Epidermal melanocyte (primary cell): ENCODE results near the gene MAP3K2.
"Not testable (repeated sequence)": the region's sequence is repeated elsewhere in the genome, so short reads cannot be mapped to it uniquely, and the experiment has no call there.

Experiments
- DNase-seq: peaks from one replicate; pipeline ENCODE4 v3.0.0; 2011; ENCODE audit warnings: low spot score; ENCODE audit not compliant: insufficient read length

MAP3K2 gene

DNA sequence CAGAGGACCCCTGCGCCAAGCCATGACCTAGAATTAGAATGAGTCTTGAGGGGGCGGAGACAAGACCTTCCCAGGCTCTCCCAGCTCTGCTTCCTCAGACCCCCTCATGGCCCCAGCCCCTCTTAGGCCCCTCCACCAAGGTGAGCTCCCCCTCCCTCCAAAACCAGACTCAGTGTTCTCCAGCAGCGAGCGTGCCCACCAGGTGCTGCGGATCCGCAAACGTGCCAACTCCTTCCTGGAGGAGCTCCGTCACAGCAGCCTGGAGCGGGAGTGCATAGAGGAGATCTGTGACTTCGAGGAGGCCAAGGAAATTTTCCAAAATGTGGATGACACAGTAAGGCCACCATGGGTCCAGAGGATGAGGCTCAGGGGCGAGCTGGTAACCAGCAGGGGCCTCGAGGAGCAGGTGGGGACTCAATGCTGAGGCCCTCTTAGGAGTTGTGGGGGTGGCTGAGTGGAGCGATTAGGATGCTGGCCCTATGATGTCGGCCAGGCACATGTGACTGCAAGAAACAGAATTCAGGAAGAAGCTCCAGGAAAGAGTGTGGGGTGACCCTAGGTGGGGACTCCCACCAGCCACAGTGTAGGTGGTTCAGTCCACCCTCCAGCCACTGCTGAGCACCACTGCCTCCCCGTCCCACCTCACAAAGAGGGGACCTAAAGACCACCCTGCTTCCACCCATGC lies 33.5 kb upstream of the MAP3K2 start:
- no peak for DNase-seq

DNA sequence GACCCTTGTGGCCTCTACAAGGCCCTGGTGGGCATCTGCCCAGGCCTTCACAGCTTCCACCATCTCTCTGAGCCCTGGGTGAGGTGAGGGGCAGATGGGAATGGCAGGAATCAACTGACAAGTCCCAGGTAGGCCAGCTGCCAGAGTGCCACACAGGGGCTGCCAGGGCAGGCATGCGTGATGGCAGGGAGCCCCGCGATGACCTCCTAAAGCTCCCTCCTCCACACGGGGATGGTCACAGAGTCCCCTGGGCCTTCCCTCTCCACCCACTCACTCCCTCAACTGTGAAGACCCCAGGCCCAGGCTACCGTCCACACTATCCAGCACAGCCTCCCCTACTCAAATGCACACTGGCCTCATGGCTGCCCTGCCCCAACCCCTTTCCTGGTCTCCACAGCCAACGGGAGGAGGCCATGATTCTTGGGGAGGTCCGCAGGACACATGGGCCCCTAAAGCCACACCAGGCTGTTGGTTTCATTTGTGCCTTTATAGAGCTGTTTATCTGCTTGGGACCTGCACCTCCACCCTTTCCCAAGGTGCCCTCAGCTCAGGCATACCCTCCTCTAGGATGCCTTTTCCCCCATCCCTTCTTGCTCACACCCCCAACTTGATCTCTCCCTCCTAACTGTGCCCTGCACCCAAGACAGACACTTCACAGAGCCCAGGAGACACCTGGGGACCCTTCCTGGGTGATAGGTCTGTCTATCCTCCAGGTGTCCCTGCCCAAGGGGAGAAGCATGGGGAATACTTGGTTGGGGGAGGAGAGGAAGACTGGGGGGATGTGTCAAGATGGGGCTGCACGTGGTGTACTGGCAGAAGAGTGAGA lies 32.5 kb upstream of the MAP3K2 start:
- no peak for DNase-seq

DNA sequence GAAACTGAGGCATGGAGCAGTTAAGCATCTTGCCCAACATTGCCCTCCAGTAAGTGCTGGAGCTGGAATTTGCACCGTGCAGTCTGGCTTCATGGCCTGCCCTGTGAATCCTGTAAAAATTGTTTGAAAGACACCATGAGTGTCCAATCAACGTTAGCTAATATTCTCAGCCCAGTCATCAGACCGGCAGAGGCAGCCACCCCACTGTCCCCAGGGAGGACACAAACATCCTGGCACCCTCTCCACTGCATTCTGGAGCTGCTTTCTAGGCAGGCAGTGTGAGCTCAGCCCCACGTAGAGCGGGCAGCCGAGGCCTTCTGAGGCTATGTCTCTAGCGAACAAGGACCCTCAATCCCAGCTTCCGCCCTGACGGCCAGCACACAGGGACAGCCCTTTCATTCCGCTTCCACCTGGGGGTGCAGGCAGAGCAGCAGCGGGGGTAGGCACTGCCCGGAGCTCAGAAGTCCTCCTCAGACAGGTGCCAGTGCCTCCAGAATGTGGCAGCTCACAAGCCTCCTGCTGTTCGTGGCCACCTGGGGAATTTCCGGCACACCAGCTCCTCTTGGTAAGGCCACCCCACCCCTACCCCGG lies 31.8 kb upstream of the MAP3K2 start:
- DNase-seq = no peak

DNA sequence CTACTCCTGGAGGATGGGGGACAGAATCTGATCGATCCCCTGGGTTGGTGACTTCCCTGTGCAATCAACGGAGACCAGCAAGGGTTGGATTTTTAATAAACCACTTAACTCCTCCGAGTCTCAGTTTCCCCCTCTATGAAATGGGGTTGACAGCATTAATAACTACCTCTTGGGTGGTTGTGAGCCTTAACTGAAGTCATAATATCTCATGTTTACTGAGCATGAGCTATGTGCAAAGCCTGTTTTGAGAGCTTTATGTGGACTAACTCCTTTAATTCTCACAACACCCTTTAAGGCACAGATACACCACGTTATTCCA lies 31.3 kb upstream of the MAP3K2 start:
- no peak for DNase-seq

DNA sequence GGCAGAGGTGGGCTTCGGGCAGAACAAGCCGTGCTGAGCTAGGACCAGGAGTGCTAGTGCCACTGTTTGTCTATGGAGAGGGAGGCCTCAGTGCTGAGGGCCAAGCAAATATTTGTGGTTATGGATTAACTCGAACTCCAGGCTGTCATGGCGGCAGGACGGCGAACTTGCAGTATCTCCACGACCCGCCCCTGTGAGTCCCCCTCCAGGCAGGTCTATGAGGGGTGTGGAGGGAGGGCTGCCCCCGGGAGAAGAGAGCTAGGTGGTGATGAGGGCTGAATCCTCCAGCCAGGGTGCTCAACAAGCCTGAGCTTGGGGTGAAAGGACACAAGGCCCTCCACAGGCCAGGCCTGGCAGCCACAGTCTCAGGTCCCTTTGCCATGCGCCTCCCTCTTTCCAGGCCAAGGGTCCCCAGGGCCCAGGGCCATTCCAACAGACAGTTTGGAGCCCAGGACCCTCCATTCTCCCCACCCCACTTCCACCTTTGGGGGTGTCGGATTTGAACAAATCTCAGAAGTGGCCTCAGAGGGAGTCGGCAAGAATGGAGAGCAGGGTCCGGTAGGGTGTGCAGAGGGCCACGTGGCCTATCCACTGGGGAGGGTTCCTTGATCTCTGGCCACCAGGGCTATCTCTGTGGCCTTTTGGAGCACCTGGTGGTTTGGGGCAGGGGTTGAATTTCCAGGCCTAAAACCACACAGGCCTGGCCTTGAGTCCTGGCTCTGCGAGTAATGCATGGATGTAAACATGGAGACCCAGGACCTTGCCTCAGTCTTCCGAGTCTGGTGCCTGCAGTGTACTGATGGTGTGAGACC lies 30.7 kb upstream of the MAP3K2 start, which contains the start of gene PROC:
Gene PROC (plus strand): TSS at position 128 of the 812 bp plus-strand sequence. CDS start 1,516 bp downstream, outside the sequence.
- DNase-seq = no peak

DNA sequence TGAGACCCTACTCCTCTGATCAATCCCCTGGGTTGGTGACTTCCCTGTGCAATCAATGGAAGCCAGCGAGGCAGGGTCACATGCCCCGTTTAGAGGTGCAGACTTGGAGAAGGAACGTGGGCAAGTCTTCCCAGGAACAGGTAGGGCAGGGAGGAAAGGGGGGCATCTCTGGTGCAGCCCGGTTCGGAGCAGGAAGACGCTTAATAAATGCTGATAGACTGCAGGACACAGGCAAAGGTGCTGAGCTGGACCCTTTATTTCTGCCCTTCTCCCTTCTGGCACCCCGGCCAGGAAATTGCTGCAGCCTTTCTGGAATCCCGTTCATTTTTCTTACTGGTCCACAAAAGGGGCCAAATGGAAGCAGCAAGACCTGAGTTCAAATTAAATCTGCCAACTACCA lies 29.6 kb upstream of the MAP3K2 start:
- no peak for DNase-seq

DNA sequence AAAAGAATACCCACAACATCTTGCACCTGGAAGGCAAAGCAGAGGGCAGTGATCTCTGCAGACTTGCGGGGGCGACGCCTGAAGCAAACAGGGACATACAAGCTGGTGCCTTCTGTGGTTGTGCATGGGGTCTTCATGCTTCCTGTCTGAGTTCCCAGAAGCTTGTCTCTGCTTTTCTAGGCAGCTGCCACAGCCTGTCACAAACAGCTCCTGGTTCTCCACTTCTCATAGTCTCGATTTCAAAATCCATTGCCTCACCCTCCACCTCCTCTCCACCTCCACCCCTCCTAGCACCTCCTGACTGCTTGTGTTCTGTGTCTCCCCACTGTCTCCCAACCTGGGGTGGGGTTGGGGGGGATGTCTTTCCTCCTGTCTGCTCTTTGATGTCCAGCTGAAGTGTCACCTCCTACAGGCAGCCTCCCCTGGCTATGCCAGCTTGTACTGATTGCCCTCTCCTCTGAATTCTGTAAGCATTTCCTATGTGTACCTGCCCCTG lies 28.8 kb upstream of the MAP3K2 start:
- DNase-seq = no peak

DNA sequence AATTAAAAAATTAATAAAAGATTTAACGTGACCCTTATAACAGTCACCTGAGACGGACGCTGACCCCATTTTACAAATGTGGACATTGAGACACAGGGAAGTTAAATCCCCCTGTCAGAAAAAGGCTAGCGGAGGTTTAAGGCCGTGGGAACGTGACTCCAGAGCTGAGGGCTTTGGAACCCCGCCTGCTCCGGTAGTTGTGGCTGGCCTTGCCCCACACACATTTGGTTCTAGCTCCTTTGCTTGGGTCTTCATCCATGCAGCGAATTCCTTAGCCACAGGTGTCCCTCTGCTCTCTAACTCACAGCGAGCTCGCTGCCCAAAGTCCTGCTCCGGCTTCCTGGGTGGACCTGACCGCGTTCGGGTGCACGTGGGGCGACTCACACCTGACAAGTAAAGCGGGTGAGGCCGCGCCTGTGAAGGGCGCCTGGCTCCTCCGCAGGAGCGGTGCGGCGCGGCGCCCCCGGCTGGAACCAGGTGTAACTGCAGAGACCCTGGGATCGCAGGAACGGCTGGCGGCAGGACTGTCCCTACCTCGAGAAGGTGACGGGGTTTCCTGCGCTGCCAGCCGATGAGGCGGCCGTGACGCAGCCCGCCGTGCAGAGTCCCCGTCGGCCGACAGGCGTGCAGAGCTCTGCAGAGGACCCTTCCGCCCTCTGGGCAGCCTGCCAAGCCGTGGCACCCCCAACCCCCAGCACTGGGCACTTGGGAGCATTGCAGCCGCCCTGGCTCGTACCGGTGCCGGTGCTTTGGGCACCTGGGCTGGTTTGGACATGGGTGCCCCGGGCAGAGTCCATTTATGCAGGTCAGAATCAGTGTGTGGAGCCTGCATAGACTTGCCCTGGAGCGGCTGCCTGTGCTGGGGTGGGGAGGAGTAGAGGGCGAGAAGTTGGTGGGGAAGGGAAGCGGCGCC lies 28.1 kb upstream of the MAP3K2 start:
- DNase-seq = no peak

DNA sequence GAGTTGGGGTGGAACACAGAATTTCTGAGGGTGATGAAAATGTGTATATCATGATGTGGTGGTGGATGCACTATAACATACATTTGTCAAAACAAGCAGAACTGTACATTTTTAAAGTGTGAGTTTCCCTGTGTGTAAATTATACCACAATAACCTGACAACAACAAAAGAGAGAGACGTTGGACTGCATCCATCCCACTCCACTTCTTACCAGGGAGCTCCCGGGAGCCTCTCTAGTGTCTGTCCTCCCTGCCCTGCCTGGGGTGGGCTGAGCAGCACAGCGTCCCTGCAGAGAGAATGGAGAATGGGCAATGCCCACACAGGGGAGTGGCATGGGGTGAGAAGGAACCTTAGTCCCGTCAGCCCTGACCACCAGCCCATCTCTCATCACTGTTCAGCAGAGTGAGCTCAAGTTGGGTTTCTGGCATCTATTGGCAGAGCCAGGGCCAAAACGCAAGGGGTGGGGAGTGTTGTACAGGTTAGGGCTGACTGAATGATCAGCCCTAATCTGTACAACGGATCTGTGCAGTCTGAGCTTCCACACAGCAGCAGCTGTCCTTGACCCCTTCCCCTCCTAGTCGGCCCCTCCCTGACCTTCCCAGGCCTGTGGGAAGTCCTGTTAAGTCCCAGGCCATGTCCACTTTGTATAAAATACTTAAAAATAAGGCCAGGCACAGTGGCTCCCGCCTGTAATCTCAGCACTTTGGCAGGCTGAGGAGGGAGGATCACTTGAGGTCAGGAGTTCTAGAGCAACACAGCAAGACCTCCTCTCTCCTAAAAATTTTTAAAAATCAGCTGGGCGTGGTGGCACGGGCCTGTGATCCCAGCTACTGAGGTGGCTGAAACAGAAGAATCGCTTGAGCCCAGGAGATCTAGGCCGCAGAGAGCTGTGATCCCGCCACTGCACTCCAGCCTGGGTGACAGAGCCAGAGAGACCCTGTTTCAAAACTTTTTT lies 27.1 kb upstream of the MAP3K2 start:
- DNase-seq = no peak

DNA sequence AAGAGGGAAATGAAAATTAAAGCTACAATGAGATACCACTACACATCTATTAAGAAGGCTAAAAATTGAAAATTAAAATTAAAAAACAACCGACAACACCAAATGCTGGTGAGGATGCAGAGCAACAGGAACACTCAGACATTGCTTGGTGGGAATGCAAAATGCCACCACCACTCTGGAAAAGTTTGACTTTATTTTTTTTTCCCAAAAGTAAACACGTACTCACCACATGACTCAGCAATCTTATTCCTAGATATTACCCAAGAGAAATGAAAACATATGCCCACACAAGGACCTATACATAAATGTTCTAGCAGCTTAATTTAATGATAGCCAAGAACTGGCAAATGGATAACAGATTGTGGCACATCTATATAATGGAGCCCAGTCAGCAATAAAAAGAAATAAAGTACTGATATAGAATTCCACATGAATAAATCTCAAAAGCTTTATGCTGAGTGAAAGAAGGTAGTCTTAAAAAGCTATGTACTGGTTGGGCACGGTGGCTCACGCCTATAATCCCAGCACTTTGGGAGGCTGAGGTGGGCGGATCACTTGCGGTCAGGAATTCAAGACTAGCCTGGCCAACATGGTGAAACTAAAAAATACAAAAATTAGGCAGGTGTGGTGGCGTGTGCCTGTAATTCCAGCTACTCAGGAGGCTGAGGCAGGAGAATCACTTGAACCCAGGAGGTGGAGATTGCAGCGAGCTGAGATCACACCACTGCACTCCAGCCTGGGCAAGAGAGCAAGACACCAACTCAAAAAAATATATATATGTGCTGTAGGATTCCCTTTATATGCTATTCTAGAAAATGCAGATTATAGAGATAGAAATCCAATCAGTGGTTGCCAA lies 26.2 kb upstream of the MAP3K2 start:
- DNase-seq = no peak

DNA sequence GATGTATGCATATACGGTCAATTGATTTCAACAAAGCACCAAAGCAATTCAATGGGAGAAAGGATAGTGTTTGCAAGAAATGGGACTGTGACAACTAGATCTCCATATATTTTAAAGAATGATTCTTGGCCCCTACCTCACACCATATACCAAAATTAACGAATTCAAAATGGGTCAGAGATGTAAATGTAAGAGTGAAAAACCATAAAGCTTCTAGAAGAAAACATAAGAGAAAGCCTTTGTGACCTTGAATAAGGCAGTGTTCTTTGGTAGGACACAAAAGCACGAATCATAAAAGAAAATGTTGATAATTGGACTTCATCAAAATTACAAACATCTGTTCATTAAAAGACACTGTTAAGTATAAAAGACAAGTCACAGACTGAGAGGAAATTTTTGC lies 25.4 kb upstream of the MAP3K2 start:
- no peak for DNase-seq

DNA sequence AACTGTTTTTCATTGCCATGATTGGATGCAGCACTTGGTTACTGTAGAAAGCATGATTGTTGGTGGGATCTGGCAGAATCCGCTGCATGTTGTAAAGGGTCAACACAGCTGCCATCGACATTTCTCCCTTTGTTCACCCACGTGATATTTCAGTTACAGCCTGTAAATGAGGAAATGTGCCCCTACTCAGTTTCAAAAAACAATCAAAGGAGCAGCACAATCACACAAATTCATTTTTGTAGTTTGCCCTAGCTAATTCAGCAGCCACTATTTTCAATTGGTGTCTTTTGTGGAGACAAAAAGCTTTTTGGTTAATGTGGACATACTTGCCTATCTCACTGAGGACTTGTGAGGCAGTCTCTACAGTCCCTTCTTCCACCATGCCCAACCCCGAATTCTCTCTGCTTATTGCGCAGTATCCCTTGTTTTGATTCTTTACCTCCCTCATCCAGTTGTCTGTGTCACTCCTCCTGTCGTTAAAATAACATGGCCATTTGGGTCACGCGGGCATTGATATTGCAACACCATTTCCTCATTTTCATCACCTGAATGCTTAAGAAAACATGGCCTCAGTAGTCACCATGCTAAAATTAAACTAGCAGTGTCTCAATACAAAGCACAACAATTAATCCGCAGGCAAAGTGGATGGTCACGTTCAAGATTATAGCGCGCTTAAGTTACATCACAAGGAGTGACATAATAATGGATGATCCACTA lies 24.0 kb upstream of the MAP3K2 start:
- DNase-seq = no peak

DNA sequence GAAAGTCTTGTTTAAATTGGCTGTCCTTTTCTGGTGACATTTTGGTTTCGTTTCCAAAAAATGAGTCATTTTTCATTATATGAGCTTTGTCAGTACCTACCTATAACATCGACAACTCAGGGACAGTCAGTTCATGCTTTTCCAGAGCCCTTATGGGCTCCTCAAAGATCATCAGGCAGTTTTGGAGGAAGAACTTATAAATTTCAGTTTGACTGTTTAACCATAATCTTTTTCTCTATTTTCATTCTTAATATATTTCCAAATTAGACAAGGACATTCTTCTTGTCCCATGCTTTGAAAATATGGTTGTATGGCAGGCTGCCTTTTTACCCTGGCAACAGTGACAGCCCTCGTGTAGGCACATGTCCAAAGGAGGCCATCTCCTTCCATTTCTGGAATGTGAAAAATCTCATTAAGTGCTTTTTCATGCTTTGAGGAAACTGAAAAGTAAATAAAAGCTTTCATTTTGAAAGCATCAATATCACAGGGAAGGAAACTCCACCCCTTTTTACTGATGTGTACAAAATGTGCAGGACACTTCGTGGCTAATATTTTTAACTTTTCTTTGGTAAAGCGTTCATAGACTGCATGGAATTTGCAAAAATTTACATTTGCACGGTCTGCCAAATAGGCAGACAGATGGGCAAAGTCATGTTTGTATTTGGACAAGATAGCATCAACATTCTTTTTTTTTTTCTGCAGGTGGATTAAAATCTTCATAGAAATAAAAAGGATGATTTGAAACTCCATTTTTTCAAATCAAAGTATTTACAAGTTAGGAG lies 23.3 kb upstream of the MAP3K2 start:
- peak; percentile 88 for DNase-seq

DNA sequence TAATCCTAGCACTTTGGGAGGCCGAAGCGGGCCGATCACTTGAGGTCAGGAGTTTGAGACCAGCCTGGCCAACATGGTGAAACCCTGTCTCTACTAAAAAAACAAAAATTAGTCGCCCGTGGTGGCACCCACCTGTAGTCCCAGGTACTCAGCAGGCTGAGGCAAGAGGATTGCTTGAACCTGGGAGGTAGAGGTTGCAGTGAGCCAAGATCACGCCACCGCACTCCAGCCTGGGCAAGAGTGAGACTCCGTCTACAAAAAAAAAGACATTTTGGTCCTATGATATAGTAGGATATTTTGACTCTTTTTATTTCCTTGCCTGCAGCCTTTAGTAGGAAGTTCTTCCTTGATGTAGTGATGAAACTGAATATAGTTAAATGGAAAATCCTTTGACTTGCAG lies 21.9 kb upstream of the MAP3K2 start:
- not testable (repeated sequence) for DNase-seq

DNA sequence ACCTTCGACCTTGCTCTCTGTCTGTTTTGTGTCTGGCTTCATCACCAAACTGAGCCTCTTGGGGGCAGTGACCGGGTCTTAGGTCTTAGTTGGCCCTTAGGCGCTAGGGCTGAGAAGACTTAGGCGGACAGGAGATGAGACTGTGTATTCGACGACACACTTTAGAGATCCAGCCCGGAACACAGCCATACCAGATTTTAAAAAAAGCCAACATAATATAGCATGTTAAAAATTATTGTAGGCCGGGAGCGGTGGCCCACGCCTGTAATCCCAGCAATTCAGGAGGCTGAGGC lies 21.0 kb upstream of the MAP3K2 start:
- no peak for DNase-seq

DNA sequence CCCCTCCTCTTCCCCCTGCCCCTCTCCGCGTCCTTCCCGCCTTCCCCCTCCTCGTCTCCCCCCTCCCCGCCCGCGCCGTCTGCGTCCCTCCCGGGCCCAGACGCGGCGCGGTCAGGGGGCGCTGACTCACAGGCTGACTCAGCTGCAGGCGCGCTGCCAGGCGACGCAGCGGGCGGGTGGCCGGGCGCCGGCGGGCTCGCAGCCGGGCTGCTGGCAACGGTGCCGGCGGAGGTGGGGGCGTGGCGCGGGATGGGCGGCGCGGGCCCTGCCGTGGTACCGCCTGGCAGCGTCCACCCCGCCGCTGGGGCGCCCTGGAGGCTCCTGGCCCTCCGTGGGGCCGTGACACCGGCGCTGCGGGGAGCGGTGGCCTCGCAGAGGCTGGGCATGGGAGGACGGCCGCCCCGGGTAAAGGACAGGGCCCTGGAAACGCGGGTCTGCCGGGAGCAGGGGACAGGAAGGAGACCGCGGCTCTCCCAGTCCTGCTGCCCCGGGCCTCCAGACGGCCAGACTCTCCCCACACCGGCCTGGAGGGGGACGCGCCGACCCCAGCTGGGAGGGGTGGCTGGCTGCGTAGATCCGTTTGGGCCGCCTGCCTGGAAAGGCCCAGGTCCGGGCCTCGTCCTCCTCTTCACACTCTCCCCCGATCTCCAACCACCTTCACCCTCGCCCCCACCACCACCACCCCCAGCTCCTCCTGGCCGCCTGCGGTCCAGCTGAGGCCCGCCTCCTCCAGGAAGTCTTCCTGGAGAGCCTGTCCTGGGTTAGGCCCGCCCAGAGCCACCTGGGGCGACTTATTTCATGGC lies 20.4 kb upstream of the MAP3K2 start:
- peak; percentile 94 for DNase-seq

DNA sequence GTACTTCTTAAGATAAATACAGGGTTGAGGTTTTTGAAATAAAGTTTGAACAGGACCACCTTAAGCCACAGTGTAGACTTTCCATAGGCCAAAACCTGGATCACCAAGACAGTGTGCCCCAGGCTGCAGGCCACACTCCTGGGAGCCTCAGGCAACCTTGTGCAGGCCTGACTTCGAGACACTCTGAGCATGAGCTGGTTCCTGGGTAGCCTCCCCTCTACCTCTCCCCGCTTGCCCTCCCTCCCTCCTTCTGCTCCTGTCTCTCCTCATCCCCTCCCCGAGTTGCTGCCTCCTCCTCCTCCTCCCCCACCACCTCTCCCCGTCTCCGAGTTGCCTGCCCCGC lies 19.9 kb upstream of the MAP3K2 start:
- DNase-seq = no peak
